Measurements from ENCODE around the gene THSD4. TPM values are rescaled to one million over a fixed set of nuclear protein-coding genes. Genes with fewer than 3 reads are reported as not detected.
"Not testable (repeated sequence)": the region's sequence is repeated elsewhere in the genome, so short reads cannot be mapped to it uniquely, and the experiment has no call there.

THSD4 gene
- total and polyA plus RNA-seq, 2 of the 4 experiments (the other 2 are of a cell fraction): 25.5 to 31.1 TPM

- ATAC-seq (ENCODE audit: low read depth) (no peak), DNase-seq (no peak)
- Histone ChIP-seq H3K9me1 (ENCODE audit: insufficient read depth, low read length) (peaks cover 33% of the 10 kb centered on the region), H2AK9ac (replicated peaks; ENCODE audit: low read depth, low read length, poor library complexity) (no peak overlapping the region), H2BK15ac (ENCODE audit: low read depth, low read length) (no peak overlapping the region), H3K4me2 (ENCODE audit: low read depth, low read length) (no peak overlapping the region), H2BK20ac (ENCODE audit: low read depth, low read length) (no peak overlapping the region), H3K56ac (ENCODE audit: extremely low read depth, insufficient read depth, low read length) (no peak overlapping the region), H3K27me3 (ENCODE audit: control insufficient read depth, insufficient read depth, low read length) (no peaks in the 10 kb centered on the region), H4K20me1 (ENCODE audit: insufficient read depth, low read length) (peaks cover 29% of the 10 kb centered on the region; the same call in 1 of the 2 replicates), H2AFZ (replicated peaks; ENCODE audit: low read length, poor library complexity) (no peak overlapping the region), H2BK5ac (ENCODE audit: low read depth, low read length, poor library complexity, severe bottlenecking) (no peak overlapping the region), H4K5ac (ENCODE audit: low read depth, low read length) (no peak overlapping the region), H2AK5ac (ENCODE audit: low read depth, low read length) (no peak overlapping the region), H3K14ac (replicated peaks; ENCODE audit: low read depth, low read length) (no peak overlapping the region), H3K4me3 (ENCODE audit: insufficient read depth, low read depth, low read length) (no peak overlapping the region), H4K91ac (ENCODE audit: insufficient read depth, low read depth, low read length) (no peak overlapping the region), H3K27ac (ENCODE audit: insufficient read depth, low read length) (no peak overlapping the region), H4K8ac (ENCODE audit: low read depth in 2 of 2, low read length in 2 of 2) (no peak overlapping the region), H3K4ac (ENCODE audit: low read depth, low read length) (no peak overlapping the region), H3K79me1 (ENCODE audit: low read depth in 1 of 2, low read length in 2 of 2) (peaks cover 29 to 77% of the 10 kb centered on the region in 2 experiments), H3K36me3 (ENCODE audit: control insufficient read depth, insufficient read depth, low read length) (peaks cover 2% of the 10 kb centered on the region; the same call in 1 of the 2 replicates), H3K4me1 (ENCODE audit: control insufficient read depth, insufficient read depth, low read length) (peaks cover 20% of the 10 kb centered on the region), H2BK120ac (ENCODE audit: low read depth, low read length) (no peak overlapping the region), H3K23ac (ENCODE audit: low read depth, low read length) (no peak overlapping the region), H3K9ac (ENCODE audit: low read depth, low read length) (no peak overlapping the region), H3K18ac (ENCODE audit: low read depth, low read length) (no peak overlapping the region), H3K9me3 (ENCODE audit: control insufficient read depth, insufficient read depth, low read length) (no peaks in the 10 kb centered on the region)
- in situ Hi-C loops (cut with MboI; ENCODE audit: low sequenced_read_pairs) (no loop called here), intact Hi-C loops (cut with micrococcal nuclease) (no loop called here), dilution Hi-C loops (cut with HindIII; ENCODE audit: low sequenced_read_pairs, unreplicated experiment) (no loop called here)
- CTCF ChIA-PET: interaction anchor here (0.6 to 0.7 kb wide), 2 partner anchors 12 to 102 kb away, joined by 3 to 4 read pairs; partner anchors contain the start of gene THSD4
- TF ChIP-seq, protein P1, sequence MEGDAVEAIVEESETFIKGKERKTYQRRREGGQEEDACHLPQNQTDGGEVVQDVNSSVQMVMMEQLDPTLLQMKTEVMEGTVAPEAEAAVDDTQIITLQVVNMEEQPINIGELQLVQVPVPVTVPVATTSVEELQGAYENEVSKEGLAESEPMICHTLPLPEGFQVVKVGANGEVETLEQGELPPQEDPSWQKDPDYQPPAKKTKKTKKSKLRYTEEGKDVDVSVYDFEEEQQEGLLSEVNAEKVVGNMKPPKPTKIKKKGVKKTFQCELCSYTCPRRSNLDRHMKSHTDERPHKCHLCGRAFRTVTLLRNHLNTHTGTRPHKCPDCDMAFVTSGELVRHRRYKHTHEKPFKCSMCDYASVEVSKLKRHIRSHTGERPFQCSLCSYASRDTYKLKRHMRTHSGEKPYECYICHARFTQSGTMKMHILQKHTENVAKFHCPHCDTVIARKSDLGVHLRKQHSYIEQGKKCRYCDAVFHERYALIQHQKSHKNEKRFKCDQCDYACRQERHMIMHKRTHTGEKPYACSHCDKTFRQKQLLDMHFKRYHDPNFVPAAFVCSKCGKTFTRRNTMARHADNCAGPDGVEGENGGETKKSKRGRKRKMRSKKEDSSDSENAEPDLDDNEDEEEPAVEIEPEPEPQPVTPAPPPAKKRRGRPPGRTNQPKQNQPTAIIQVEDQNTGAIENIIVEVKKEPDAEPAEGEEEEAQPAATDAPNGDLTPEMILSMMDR (conservative IDR thresholded peaks at IDR 0.05; ENCODE audit: low read depth, low read length): no peak
- POLR2A ChIA-PET (ENCODE audit: unreplicated experiment): no interaction called here
- no TSS peak for BruUV-seq (replicated peaks)
These were observed 11.8 kb downstream of the THSD4 start for GRCh38 chr15:71127083-71127482.

- H4K5ac ChIP-seq (ENCODE audit: low read depth, low read length); DNase-seq; dilution Hi-C loops (cut with HindIII; ENCODE audit: low sequenced_read_pairs, unreplicated experiment); H4K8ac ChIP-seq (ENCODE audit: low read depth in 2 of 2, low read length in 2 of 2); H2AFZ ChIP-seq (replicated peaks; ENCODE audit: low read length, poor library complexity); H3K27me3 ChIP-seq (ENCODE audit: control insufficient read depth, insufficient read depth, low read length); H3K36me3 ChIP-seq (ENCODE audit: control insufficient read depth, insufficient read depth, low read length); in situ Hi-C loops (cut with MboI; ENCODE audit: low sequenced_read_pairs); H3K14ac ChIP-seq (replicated peaks; ENCODE audit: low read depth, low read length); H2AK9ac ChIP-seq (replicated peaks; ENCODE audit: low read depth, low read length, poor library complexity); H2AK5ac ChIP-seq (ENCODE audit: low read depth, low read length); H2BK15ac ChIP-seq (ENCODE audit: low read depth, low read length); H4K91ac ChIP-seq (ENCODE audit: insufficient read depth, low read depth, low read length); H3K27ac ChIP-seq (ENCODE audit: insufficient read depth, low read length); H3K18ac ChIP-seq (ENCODE audit: low read depth, low read length); CTCF ChIA-PET; H3K9ac ChIP-seq (ENCODE audit: low read depth, low read length); H2BK5ac ChIP-seq (ENCODE audit: low read depth, low read length, poor library complexity, severe bottlenecking); H3K23ac ChIP-seq (ENCODE audit: low read depth, low read length); H3K4me2 ChIP-seq (ENCODE audit: low read depth, low read length); POLR2A ChIA-PET (ENCODE audit: unreplicated experiment); H3K4me3 ChIP-seq (ENCODE audit: insufficient read depth, low read depth, low read length); BruUV-seq (replicated peaks); H2BK120ac ChIP-seq (ENCODE audit: low read depth, low read length); H3K9me3 ChIP-seq (ENCODE audit: control insufficient read depth, insufficient read depth, low read length); H3K56ac ChIP-seq (ENCODE audit: extremely low read depth, insufficient read depth, low read length); H2BK20ac ChIP-seq (ENCODE audit: low read depth, low read length); H3K4ac ChIP-seq (ENCODE audit: low read depth, low read length); ATAC-seq (ENCODE audit: low read depth); intact Hi-C loops (cut with micrococcal nuclease): not testable (repeated sequence)
- Histone ChIP-seq H3K79me1 (ENCODE audit: low read depth in 1 of 2, low read length in 2 of 2) (peaks cover 31 to 73% of the 10 kb centered on the region in 2 experiments), H3K4me1 (ENCODE audit: control insufficient read depth, insufficient read depth, low read length) (peaks cover 18% of the 10 kb centered on the region), H4K20me1 (ENCODE audit: insufficient read depth, low read length) (peaks cover 30% of the 10 kb centered on the region; the same call in 1 of the 2 replicates), H3K9me1 (ENCODE audit: insufficient read depth, low read length) (peaks cover 36% of the 10 kb centered on the region)
- 80% methylated on average over 1 of the region's 6 CpGs; no CpG with 5 or more reads in 1 of the 2 experiments for WGBS, 2 experiments (ENCODE audit: extremely low coverage in 2 of 2, insufficient read length in 1 of 2)
These were observed 12.9 kb downstream of the THSD4 start for GRCh38 chr15:71128159-71128558.

All from IMR-90 (cell line).